ENCODE data around the gene C11orf21. TPM values are rescaled to one million over a fixed set of nuclear protein-coding genes. Genes with fewer than 3 reads are reported as not detected.

C11orf21 gene
- total RNA-seq, 2 donors from 2014 or later: 13.6 to 16.6 TPM

- Mint-ChIP-seq H3K27me3 (ENCODE audit: low read depth) (peaks cover 17% of the 10 kb centered on the region), H3K9me3 (no peaks in the 10 kb centered on the region), H3K36me3 (ENCODE audit: insufficient read depth in 2 of 2) (no peaks in the 10 kb centered on the region), H3K4me3 (peak overlapping the region; percentile 61 to 76), H3K4me1 (ENCODE audit: low read depth) (peaks cover 16% of the 10 kb centered on the region), H3K27ac (no peak overlapping the region)
- no peak for ATAC-seq (replicated peaks in 1 of 2)
- DNase-seq: no peak
These were observed 35.0 kb downstream of the C11orf21 start for GRCh38 chr11:2266586-2267305.

GRCh38 chr11:2265854-2266585 lies 35.7 kb downstream of the C11orf21 start:
- Mint-ChIP-seq H3K4me3 (peak overlapping the region; percentile 61 to 76), H3K27ac (peak overlapping the region; percentile 69), H3K4me1 (ENCODE audit: low read depth) (peaks cover 16% of the 10 kb centered on the region), H3K36me3 (ENCODE audit: insufficient read depth in 2 of 2) (no peaks in the 10 kb centered on the region), H3K9me3 (no peaks in the 10 kb centered on the region), H3K27me3 (ENCODE audit: low read depth) (peaks cover 11% of the 10 kb centered on the region)
- DNase-seq (no peak), ATAC-seq (replicated peaks in 1 of 2) (no peak)

- ATAC-seq (replicated peaks in 1 of 2) (peak; percentile 36 to 55), DNase-seq (peak; percentile 27 to 33)
- Mint-ChIP-seq H3K36me3 (ENCODE audit: insufficient read depth in 2 of 2) (no peaks in the 10 kb centered on the region), H3K9me3 (no peaks in the 10 kb centered on the region), H3K4me3 (peak overlapping the region; percentile 61 to 76), H3K27me3 (ENCODE audit: low read depth) (peaks cover 11% of the 10 kb centered on the region), H3K4me1 (ENCODE audit: low read depth) (peaks cover 16% of the 10 kb centered on the region), H3K27ac (peak overlapping the region; percentile 69)
These were observed 36.3 kb downstream of the C11orf21 start for GRCh38 chr11:2265396-2265795.

GRCh38 chr11:2264366-2265053 lies 37.2 kb downstream of the C11orf21 start:
- Mint-ChIP-seq H3K36me3 (ENCODE audit: insufficient read depth in 2 of 2) (no peaks in the 10 kb centered on the region), H3K27me3 (ENCODE audit: low read depth) (peaks cover 11% of the 10 kb centered on the region), H3K27ac (no peak overlapping the region), H3K4me3 (no peak overlapping the region), H3K4me1 (ENCODE audit: low read depth) (peaks cover 16% of the 10 kb centered on the region), H3K9me3 (no peaks in the 10 kb centered on the region)
- DNase-seq (no peak), ATAC-seq (replicated peaks in 1 of 2) (no peak)

GRCh38 chr11:2263724-2264360 lies 37.9 kb downstream of the C11orf21 start:
- Mint-ChIP-seq H3K4me3 (no peak overlapping the region), H3K27ac (no peak overlapping the region), H3K36me3 (ENCODE audit: insufficient read depth in 2 of 2) (no peaks in the 10 kb centered on the region), H3K27me3 (ENCODE audit: low read depth) (peaks cover 11% of the 10 kb centered on the region), H3K4me1 (ENCODE audit: low read depth) (peaks cover 16% of the 10 kb centered on the region), H3K9me3 (no peaks in the 10 kb centered on the region)
- DNase-seq: no peak
- ATAC-seq (replicated peaks in 1 of 2): no peak

GRCh38 chr11:2263071-2263565 lies 38.6 kb downstream of the C11orf21 start:
- no peak for ATAC-seq (replicated peaks in 1 of 2)
- peaks cover 4% of the 10 kb centered on the region for H3K27me3 Mint-ChIP-seq (ENCODE audit: low read depth)
- H3K9me3 Mint-ChIP-seq: no peaks in the 10 kb centered on the region
- DNase-seq: no peak
- no peaks in the 10 kb centered on the region for H3K36me3 Mint-ChIP-seq (ENCODE audit: insufficient read depth in 2 of 2)
- H3K4me1 Mint-ChIP-seq (ENCODE audit: low read depth): peaks cover 16% of the 10 kb centered on the region
- H3K4me3 Mint-ChIP-seq: no peak overlapping the region
- H3K27ac Mint-ChIP-seq: no peak overlapping the region

GRCh38 chr11:2262301-2263070 lies 39.2 kb downstream of the C11orf21 start:
- no peak for ATAC-seq (replicated peaks in 1 of 2)
- H3K4me3 Mint-ChIP-seq: no peak overlapping the region
- DNase-seq: no peak
- peaks cover 16% of the 10 kb centered on the region for H3K4me1 Mint-ChIP-seq (ENCODE audit: low read depth)
- H3K36me3 Mint-ChIP-seq (ENCODE audit: insufficient read depth in 2 of 2): no peaks in the 10 kb centered on the region
- H3K9me3 Mint-ChIP-seq: no peaks in the 10 kb centered on the region
- no peaks in the 10 kb centered on the region for H3K27me3 Mint-ChIP-seq (ENCODE audit: low read depth)
- H3K27ac Mint-ChIP-seq: no peak overlapping the region

GRCh38 chr11:2261436-2262230 lies 40.1 kb downstream of the C11orf21 start:
- no peak for DNase-seq
- Mint-ChIP-seq H3K9me3 (no peaks in the 10 kb centered on the region), H3K4me3 (no peak overlapping the region), H3K27ac (no peak overlapping the region), H3K36me3 (ENCODE audit: insufficient read depth in 2 of 2) (no peaks in the 10 kb centered on the region), H3K27me3 (ENCODE audit: low read depth) (no peaks in the 10 kb centered on the region), H3K4me1 (ENCODE audit: low read depth) (peaks cover 16% of the 10 kb centered on the region)
- no peak for ATAC-seq (replicated peaks in 1 of 2)

- H3K9me3 Mint-ChIP-seq: no peaks in the 10 kb centered on the region
- H3K27me3 Mint-ChIP-seq (ENCODE audit: low read depth): no peaks in the 10 kb centered on the region
- H3K4me3 Mint-ChIP-seq: no peak overlapping the region
- no peak overlapping the region for H3K27ac Mint-ChIP-seq
- H3K4me1 Mint-ChIP-seq (ENCODE audit: low read depth): peaks cover 8% of the 10 kb centered on the region
- DNase-seq (no peak), ATAC-seq (replicated peaks in 1 of 2) (no peak)
- no peaks in the 10 kb centered on the region for H3K36me3 Mint-ChIP-seq (ENCODE audit: insufficient read depth in 2 of 2)
These were observed 41.0 kb downstream of the C11orf21 start for GRCh38 chr11:2260491-2261364.

GRCh38 chr11:2259897-2260451 lies 41.7 kb downstream of the C11orf21 start:
- ATAC-seq (replicated peaks in 1 of 2) (no peak), DNase-seq (no peak)
- Mint-ChIP-seq H3K4me3 (no peak overlapping the region), H3K4me1 (ENCODE audit: low read depth) (peaks cover under 1% of the 10 kb centered on the region), H3K36me3 (ENCODE audit: insufficient read depth in 2 of 2) (no peaks in the 10 kb centered on the region), H3K9me3 (no peaks in the 10 kb centered on the region), H3K27me3 (ENCODE audit: low read depth) (no peaks in the 10 kb centered on the region), H3K27ac (no peak overlapping the region)

- DNase-seq (no peak), ATAC-seq (replicated peaks in 1 of 2) (no peak)
- H3K9me3 Mint-ChIP-seq: no peaks in the 10 kb centered on the region
- no peak overlapping the region for H3K27ac Mint-ChIP-seq
- H3K4me3 Mint-ChIP-seq: no peak overlapping the region
- H3K27me3 Mint-ChIP-seq (ENCODE audit: low read depth): no peaks in the 10 kb centered on the region
- no peaks in the 10 kb centered on the region for H3K4me1 Mint-ChIP-seq (ENCODE audit: low read depth)
- no peaks in the 10 kb centered on the region for H3K36me3 Mint-ChIP-seq (ENCODE audit: insufficient read depth in 2 of 2)
These were observed 42.3 kb downstream of the C11orf21 start for GRCh38 chr11:2259466-2259830.

Data from activated T-cell treated with anti-CD3 and anti-CD28 coated beads, Interleukin-2, amount 50 U/mL, for 72 hours (primary cell).